ENCODE results near the gene WNT7A. TPM values are rescaled to one million over a fixed set of nuclear protein-coding genes. Genes with fewer than 3 reads are reported as not detected.

Gene WNT7A
- total RNA-seq, 2 experiments from 2014 or later, result 22.4 to 24.7 TPM

- CTCF ChIA-PET, result interaction anchor here (1.8 to 9.6 kb wide), 5 partner anchors 18 to 523 kb away, joined by 5 to 166 read pairs (median 5); partner anchors contain the start of gene SLC6A6
- H3K36me3 Mint-ChIP-seq (ENCODE audit: low read depth), result peaks cover 25% of the 10 kb centered on the region
- H3K4me1 Mint-ChIP-seq (ENCODE audit: low read depth), result peaks cover 26% of the 10 kb centered on the region
- H3K27me3 Mint-ChIP-seq, result peaks cover 10% of the 10 kb centered on the region
- POLR2A ChIA-PET, result interaction anchor here (1.0 to 4.8 kb wide), 5 partner anchors 12 to 399 kb away, joined by 3 to 59 read pairs (median 17); partner anchors contain the start of genes HDAC11, LSM3 and XPC
- ATAC-seq (ENCODE audit: poor library complexity), result no peak
- peak overlapping the region in 1 of 2 donors; percentile 18 for H3K27ac ChIP-seq (ENCODE audit: low read depth in 1 of 2, low read length in 2 of 2)
- TF ChIP-seq CTCF (IDR thresholded peaks at IDR 0.05), result no peak
- H3K4me3 ChIP-seq (ENCODE audit: low read length), result peak overlapping the region; percentile 92
- peaks cover 0 to 3% of the 10 kb centered on the region in 2 experiments for H3K9me3 ChIP-seq (ENCODE audit: control insufficient read depth in 1 of 2, insufficient read depth in 1 of 2, low read length in 2 of 2)
- peaks cover 4 to 20% of the 10 kb centered on the region in 2 experiments for H3K27me3 ChIP-seq (ENCODE audit: control insufficient read depth in 1 of 2, insufficient read depth in 2 of 2, low read length in 2 of 2)
- H3K27ac Mint-ChIP-seq, result peak overlapping the region; percentile 25
- no peaks in the 10 kb centered on the region for H3K9me3 Mint-ChIP-seq
- intact Hi-C loops (cut with DNase I, micrococcal nuclease), result loop anchor here in 1 of 2 experiments (10.0 kb wide), 3 partner anchors 534 to 1546 kb away; partner anchors contain the start of genes EAF1 and METTL6
- H3K4me3 Mint-ChIP-seq, result peak overlapping the region; percentile 93
- H3K36me3 ChIP-seq (ENCODE audit: insufficient read depth, low read length), result peaks cover 4% of the 10 kb centered on the region
- DNase-seq, result peak in 8 of 14 experiments; percentile 13 to 51 (median 28)
- H3K4me1 ChIP-seq (ENCODE audit: insufficient read depth, low read length), result peaks cover 36% of the 10 kb centered on the region
Observed at GRCh38 chr3:13878281-13879101, 1.4 kb downstream of the WNT7A start.

- peaks cover 9% of the 10 kb centered on the region for H3K36me3 ChIP-seq (ENCODE audit: insufficient read depth, low read length)
- Mint-ChIP-seq H3K36me3 (ENCODE audit: low read depth) (peaks cover 31% of the 10 kb centered on the region), H3K27ac (peak overlapping the region; percentile 25), H3K4me3 (peak overlapping the region; percentile 93), H3K4me1 (ENCODE audit: low read depth) (peaks cover 26% of the 10 kb centered on the region), H3K9me3 (no peaks in the 10 kb centered on the region), H3K27me3 (peaks cover 10% of the 10 kb centered on the region)
- DNase-seq (no peak), ATAC-seq (ENCODE audit: poor library complexity) (no peak)
- peaks cover 0 to 3% of the 10 kb centered on the region in 2 experiments for H3K9me3 ChIP-seq (ENCODE audit: control insufficient read depth in 1 of 2, insufficient read depth in 1 of 2, low read length in 2 of 2)
- ChIA-PET POLR2A (interaction anchor here (1.0 to 4.8 kb wide), 2 partner anchors 11 to 15 kb away, joined by 4 to 59 read pairs; no protein-coding TSS in a partner anchor), CTCF (interaction anchor here (1.8 to 1.9 kb wide), 2 partner anchors 219 to 223 kb away, joined by 5 read pairs; no protein-coding TSS in a partner anchor)
- no peak overlapping the region for H3K27ac ChIP-seq (ENCODE audit: low read depth in 1 of 2, low read length in 2 of 2)
- intact Hi-C loops (cut with DNase I, micrococcal nuclease), result loop anchor here in 1 of 2 experiments (10.0 kb wide), 3 partner anchors 533 to 1547 kb away; partner anchors contain the start of genes EAF1 and METTL6
- H3K4me3 ChIP-seq (ENCODE audit: low read length), result peak overlapping the region; percentile 92
- H3K27me3 ChIP-seq (ENCODE audit: control insufficient read depth in 1 of 2, insufficient read depth in 2 of 2, low read length in 2 of 2), result peaks cover 4 to 15% of the 10 kb centered on the region in 2 experiments
- TF ChIP-seq CTCF (IDR thresholded peaks at IDR 0.05), result no peak
- H3K4me1 ChIP-seq (ENCODE audit: insufficient read depth, low read length), result peaks cover 36% of the 10 kb centered on the region
Observed at GRCh38 chr3:13877911-13878280, 2.0 kb downstream of the WNT7A start.

- intact Hi-C loops (cut with DNase I, micrococcal nuclease), result loop anchor here in 1 of 2 experiments (10.0 kb wide), 3 partner anchors 532 to 1548 kb away; partner anchors contain the start of genes EAF1 and METTL6
- peaks cover 4 to 13% of the 10 kb centered on the region in 2 experiments for H3K27me3 ChIP-seq (ENCODE audit: control insufficient read depth in 1 of 2, insufficient read depth in 2 of 2, low read length in 2 of 2)
- Mint-ChIP-seq H3K4me3 (peak overlapping the region; percentile 80), H3K27ac (peak overlapping the region; percentile 25), H3K9me3 (peaks cover 5% of the 10 kb centered on the region), H3K36me3 (ENCODE audit: low read depth) (peaks cover 44% of the 10 kb centered on the region), H3K4me1 (ENCODE audit: low read depth) (peaks cover 35% of the 10 kb centered on the region), H3K27me3 (peaks cover 6% of the 10 kb centered on the region)
- no peak for TF ChIP-seq CTCF (IDR thresholded peaks at IDR 0.05)
- H3K4me1 ChIP-seq (ENCODE audit: insufficient read depth, low read length), result peaks cover 38% of the 10 kb centered on the region
- no peak for ATAC-seq (ENCODE audit: poor library complexity)
- H3K36me3 ChIP-seq (ENCODE audit: insufficient read depth, low read length), result peaks cover 16% of the 10 kb centered on the region
- ChIA-PET POLR2A (interaction anchor here (1.0 to 4.8 kb wide), 3 partner anchors 10 to 397 kb away, joined by 4 to 59 read pairs (median 4); partner anchors contain the start of gene HDAC11), CTCF (interaction anchor here (1.8 to 1.9 kb wide), 2 partner anchors 218 to 222 kb away, joined by 5 read pairs; no protein-coding TSS in a partner anchor)
- H3K27ac ChIP-seq (ENCODE audit: low read depth in 1 of 2, low read length in 2 of 2), result no peak overlapping the region
- DNase-seq, result peak in 1 of 14 experiments; percentile 23
- peaks cover 0 to 6% of the 10 kb centered on the region in 2 experiments for H3K9me3 ChIP-seq (ENCODE audit: control insufficient read depth in 1 of 2, insufficient read depth in 1 of 2, low read length in 2 of 2)
- no peak overlapping the region for H3K4me3 ChIP-seq (ENCODE audit: low read length)
Observed at GRCh38 chr3:13876451-13877100, 3.3 kb downstream of the WNT7A start.

Measured in CD4-positive, alpha-beta T cell (primary cell).